Esophagus squamous epithelium (tissue), 4 donors: ENCODE data around the gene GALNT2.

Experiments used
- CTCF ChIP-seq, 6 experiments: fragments of 450-650 bp in 4 of 6; fragments of 200-600 bp in 2 of 6; sonication (generic) in 2 of 6; IDR thresholded peaks; one replicate each; pipeline ENCODE4 v1.5.1; 2016 to 2019; ENCODE audit warnings: antibody characterized with exemption in 6 of 6, mild to moderate bottlenecking in 4 of 6, moderate library complexity in 4 of 6
- POLR2A ChIP-seq, 4 donors: fragments of 450-650 bp; IDR thresholded peaks; one replicate each; pipeline ENCODE4 v1.6.1; 2017; ENCODE audit warnings: antibody characterized with exemption in 4 of 4, mild to moderate bottlenecking in 4 of 4, moderate library complexity in 3 of 4

- TF ChIP-seq CTCF (IDR thresholded peaks at IDR 0.05) (no peak), POLR2A (IDR thresholded peaks at IDR 0.05) (no peak)
These were observed 263.1 kb downstream of the GALNT2 start for GRCh38 chr1:230330157-230330556.
